ENCODE results near the gene SLC16A9.
"Not testable (repeated sequence)": the region's sequence is repeated elsewhere in the genome, so short reads cannot be mapped to it uniquely, and the experiment has no call there.

The SLC16A9 gene

GRCh38 chr10:59644841-59645240 is 64.8 kb downstream of the SLC16A9 start:
- no peak overlapping the region for H3K4me3 ChIP-seq (ENCODE audit: control insufficient read depth, low read depth, low read length)
- TF ChIP-seq CTCF (IDR thresholded peaks at IDR 0.05; ENCODE audit: control insufficient read depth, insufficient read depth, low read depth, low read length, missing control alignments): no peak
- DNase-seq (ENCODE audit: low read depth): no peak

GRCh38 chr10:59641688-59642087 is 68.0 kb downstream of the SLC16A9 start:
- not testable (repeated sequence) for DNase-seq (ENCODE audit: low read depth); H3K4me3 ChIP-seq (ENCODE audit: control insufficient read depth, low read depth, low read length)

GRCh38 chr10:59635502-59636290 is 74.0 kb downstream of the SLC16A9 start:
- no peak for DNase-seq (ENCODE audit: low read depth)
- no peak overlapping the region for H3K4me3 ChIP-seq (ENCODE audit: control insufficient read depth, low read depth, low read length)
- no peak for TF ChIP-seq CTCF (IDR thresholded peaks at IDR 0.05; ENCODE audit: control insufficient read depth, insufficient read depth, low read depth, low read length, missing control alignments)

- TF ChIP-seq CTCF (IDR thresholded peaks at IDR 0.05; ENCODE audit: control insufficient read depth, insufficient read depth, low read depth, low read length, missing control alignments): no peak
- no peak for DNase-seq (ENCODE audit: low read depth)
- H3K4me3 ChIP-seq (ENCODE audit: control insufficient read depth, low read depth, low read length): no peak overlapping the region
Measured at GRCh38 chr10:59634102-59634501, 75.5 kb downstream of the SLC16A9 start.

- no peak overlapping the region for H3K4me3 ChIP-seq (ENCODE audit: control insufficient read depth, low read depth, low read length)
- TF ChIP-seq CTCF (IDR thresholded peaks at IDR 0.05; ENCODE audit: control insufficient read depth, insufficient read depth, low read depth, low read length, missing control alignments): no peak
- DNase-seq (ENCODE audit: low read depth): no peak
Measured at GRCh38 chr10:59633063-59633462, 76.6 kb downstream of the SLC16A9 start.

- DNase-seq (ENCODE audit: low read depth): no peak
- TF ChIP-seq CTCF (IDR thresholded peaks at IDR 0.05; ENCODE audit: control insufficient read depth, insufficient read depth, low read depth, low read length, missing control alignments): no peak
- H3K4me3 ChIP-seq (ENCODE audit: control insufficient read depth, low read depth, low read length): no peak overlapping the region
Measured at GRCh38 chr10:59631882-59632807, 77.5 kb downstream of the SLC16A9 start.

- TF ChIP-seq CTCF (IDR thresholded peaks at IDR 0.05; ENCODE audit: control insufficient read depth, insufficient read depth, low read depth, low read length, missing control alignments): no peak
- DNase-seq (ENCODE audit: low read depth): no peak
- no peak overlapping the region for H3K4me3 ChIP-seq (ENCODE audit: control insufficient read depth, low read depth, low read length)
Measured at GRCh38 chr10:59631237-59631636, 78.4 kb downstream of the SLC16A9 start.

Data from AG09309 (cell line).